GM21381 (cell line): ENCODE results near the gene MCEE.
"Not testable (repeated sequence)": the region's sequence is repeated elsewhere in the genome, so short reads cannot be mapped to it uniquely, and the experiment has no call there.

ENCODE experiments used
- ATAC-seq: cut with Tn5 transposase; IDR thresholded peaks from one replicate; pipeline ENCODE4 v1.9.1; 2021; ENCODE audit warnings: mild to moderate bottlenecking, moderate library complexity; ENCODE audit not compliant: unreplicated experiment

Gene MCEE

GRCh38 chr2:71129114-71129901 is 721 bp downstream of the MCEE start:
- no peak for ATAC-seq

DNA sequence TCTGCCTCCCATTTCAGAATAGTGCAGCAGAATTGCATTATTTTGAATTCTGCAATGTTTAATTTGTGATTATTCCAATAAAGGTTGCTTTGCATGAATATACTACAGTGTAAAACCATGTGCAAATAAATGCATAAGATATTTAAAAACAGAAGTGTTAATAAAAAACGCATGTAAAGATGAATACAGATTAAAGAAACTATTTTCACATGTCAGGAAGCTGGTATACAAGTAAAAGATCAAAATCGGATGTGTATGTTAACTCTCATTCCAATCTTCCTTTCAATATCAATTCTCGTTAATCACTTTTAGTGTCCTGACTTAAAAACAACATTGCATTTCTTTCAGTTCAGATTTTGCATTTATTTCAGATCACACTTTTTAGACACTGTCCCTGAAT is 3.1 kb downstream of the MCEE start:
- no peak for ATAC-seq

GRCh38 chr2:71125506-71126294 is 4.3 kb downstream of the MCEE start:
- no peak for ATAC-seq

DNA sequence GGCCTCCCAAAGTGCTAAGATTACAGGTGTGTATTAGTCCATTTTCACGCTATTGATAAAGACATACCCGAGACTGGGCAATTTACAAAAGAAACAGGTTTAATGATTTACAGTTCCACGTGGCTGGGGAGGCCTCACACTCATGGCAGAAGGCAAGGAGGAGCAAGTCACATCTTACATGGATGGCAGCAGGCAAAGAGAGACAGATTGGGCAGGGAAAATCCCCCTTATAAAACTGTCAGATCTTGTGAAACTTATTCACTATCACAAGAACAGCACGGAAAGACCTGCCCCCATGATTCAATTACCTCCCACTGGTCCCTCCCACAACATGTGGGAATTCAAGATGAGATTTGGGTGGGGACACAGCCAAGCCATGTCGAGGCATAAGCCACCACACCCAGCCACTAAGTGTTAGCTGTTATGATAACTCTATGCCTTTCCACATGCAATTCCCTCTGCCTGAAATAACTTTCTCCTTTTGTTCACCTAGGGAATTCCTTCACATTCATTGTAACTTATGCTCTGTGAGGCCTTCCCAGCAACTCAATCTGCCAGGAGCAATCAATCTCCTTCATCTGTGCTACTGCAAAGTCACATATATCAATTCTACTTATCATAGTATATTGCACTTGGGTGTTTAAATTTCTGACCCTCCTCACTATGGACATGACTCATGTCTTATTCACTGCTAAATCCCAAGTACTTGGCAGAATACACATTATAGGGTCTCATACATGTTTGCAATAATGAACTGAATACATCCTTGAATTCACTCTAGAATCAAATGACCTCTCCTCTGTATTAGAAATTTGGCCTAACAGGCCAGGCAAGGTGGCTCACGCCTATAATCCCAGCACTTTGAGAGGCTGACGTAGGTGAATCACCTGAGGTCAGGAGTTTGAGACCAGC is 7.4 kb downstream of the MCEE start:
- no peak for ATAC-seq

DNA sequence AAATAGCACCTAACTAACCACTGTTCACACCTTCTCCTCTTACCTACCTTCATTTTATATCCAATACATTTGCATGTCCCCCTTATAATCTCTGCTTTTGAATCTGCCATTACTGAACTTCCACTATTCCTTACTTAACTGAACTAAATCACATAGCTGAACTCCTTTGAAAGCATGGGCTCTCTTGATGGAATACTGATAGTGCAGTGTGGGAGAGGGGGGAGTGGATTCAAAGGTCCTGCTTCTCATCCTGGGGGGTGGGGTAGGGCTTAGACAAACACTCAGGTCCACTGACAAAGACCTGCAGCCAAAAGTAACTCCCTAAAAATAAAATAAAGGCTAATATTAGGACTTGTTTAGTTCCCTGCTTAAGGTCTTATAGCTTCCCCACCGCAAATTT is 8.6 kb downstream of the MCEE start:
- ATAC-seq = no peak

DNA sequence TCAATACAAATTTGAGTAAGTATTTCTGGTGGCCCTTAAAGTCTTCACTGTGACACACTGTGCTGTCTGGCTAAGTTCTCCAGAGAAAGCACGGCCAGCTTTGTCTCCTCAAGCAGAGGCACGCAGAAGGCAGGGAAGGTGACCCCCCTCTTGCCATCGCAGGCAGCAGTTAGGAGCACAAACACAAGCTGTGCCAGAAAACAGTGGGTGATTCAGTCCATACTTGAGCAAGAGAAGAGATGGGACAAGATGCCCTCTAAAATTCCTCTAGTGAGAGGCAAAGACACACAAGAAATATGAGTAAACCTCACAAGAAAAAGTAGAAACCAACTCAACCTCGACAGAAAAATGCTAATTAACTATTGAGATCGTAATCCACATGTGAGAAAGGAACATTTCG is 9.8 kb downstream of the MCEE start:
- ATAC-seq = no peak

DNA sequence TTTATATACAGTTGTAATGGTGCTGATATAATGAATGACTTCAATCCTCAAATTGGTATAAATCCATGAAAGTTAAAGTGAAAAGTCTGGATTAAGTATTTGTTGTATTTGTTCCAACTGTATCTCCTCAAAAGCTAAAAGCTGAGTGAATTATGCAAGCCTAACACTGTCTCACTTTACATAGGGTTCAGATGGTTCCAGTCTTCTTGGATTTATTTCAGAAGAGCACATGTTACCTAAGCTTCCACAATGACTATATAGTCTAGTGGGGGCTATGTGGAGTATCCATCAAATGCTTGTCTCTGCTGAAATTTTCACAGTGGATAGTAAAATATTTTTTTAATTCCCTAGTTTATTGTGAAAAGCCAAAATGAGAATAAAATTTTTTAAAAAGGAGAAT is 13.0 kb downstream of the MCEE start:
- no peak for ATAC-seq

DNA sequence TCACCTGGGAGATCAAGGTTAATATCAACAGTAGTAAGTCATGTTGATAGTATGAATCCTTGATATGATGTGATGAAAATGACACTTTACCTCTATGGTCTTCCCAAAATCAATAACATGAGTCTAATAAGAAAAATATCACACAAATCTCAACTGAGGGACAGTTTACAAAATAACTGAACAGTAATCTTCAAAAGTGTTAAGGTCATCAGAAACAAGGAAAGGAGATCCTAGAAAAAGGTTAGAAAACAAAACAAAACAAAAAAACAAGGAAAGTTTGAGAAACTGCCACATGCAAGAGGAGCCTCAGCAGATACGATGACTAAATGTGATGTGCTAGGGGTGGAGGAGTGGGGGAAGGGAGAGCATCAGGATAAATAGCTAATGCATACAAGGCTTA is 16.2 kb downstream of the MCEE start:
- ATAC-seq = no peak

DNA sequence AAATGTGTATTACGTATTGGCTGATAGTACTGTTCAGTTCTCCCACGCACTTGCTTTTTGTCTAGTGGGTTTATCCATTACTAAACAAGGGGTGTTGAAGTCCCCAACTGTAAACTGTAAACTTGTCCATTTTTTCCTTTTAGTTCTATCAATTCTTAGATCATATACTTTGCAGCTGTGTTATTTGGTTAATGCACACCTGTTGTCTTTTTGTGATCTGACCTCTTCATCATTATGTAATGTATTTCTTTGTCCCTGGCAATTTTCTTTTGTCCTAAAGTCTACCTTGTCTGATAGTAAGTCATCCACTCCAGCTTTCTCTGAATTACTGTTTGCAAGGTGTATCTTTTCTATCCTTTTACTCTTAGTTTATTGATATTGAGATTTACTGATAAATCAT is 21.9 kb downstream of the MCEE start:
- ATAC-seq = no peak

DNA sequence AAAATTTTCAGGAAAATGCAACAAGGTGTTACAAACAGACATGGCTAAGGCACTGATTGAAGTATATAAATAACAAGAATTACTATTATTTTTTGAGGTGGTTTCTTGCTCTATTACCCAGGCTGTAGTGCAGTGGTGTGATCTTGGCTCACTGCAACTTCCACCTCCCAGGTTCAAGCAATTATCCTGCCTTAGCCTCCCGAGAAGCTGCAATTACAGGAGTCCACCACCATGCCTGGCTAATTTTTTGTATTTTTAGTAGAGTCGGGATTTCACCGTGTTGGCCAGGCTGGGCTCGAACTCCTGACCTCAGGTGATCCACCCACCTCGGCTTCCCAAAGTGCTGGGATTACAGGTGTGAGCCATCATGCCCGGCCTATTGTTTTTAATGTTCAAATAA is 23.6 kb downstream of the MCEE start:
- ATAC-seq = not testable (repeated sequence)

DNA sequence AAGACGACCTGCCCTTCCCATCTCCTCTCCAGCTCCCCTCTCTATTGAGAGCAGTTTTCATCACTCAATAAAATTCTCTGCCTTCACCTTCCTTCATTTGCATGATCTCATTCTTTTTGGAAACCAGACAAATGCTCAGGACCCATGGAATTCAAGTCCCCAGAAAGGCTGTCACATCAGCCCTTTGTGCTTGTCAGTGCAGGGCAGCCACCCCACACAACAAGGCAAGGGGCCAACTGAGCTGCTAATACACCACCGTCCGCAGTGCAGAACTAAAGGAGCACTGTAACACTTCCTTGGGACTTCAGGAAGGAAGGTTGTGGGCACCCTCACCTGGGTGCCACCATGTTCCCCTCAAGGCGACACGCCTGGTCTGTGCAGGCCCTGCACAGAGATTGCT is 26.2 kb downstream of the MCEE start:
- no peak for ATAC-seq

DNA sequence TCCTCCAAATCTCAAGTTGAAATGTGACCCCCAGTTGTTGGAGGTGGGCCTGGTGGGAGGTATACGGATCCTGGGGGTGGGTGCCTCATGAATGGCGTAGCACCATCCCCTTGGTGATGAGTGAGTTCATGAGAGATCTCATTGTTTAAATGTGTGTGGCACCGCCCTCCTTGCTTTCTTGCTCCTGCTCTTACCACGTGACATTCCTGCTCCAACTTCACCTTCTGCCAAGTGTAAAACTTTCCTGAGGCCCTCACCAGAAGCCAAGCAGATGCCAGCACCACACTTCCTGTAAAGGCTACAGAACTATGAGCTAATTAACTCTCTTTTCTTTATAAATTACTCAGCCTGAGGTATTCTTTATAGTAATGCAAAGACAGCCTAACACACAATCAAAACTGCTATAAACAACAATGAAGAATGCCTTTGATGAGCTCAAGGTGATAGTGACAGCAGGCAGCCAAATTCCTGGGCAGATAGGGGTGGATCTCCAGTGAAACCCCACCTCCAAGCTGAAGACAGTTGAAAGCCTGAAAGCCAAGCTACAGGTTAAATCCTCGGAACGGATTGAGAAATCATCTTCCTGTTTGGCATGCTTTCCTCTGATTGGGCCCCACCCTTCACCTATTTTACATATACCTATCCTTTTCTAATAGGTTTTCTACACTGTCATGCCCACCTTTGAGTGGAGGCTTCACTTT is 26.9 kb downstream of the MCEE start:
- ATAC-seq = no peak

- ATAC-seq = no peak
Observed at GRCh38 chr2:71101656-71102055, 28.4 kb downstream of the MCEE start.

- no peak for ATAC-seq
Observed at GRCh38 chr2:71100195-71100964, 29.6 kb downstream of the MCEE start.

GRCh38 chr2:71092491-71093260 is 37.4 kb downstream of the MCEE start:
- not testable (repeated sequence) for ATAC-seq

DNA sequence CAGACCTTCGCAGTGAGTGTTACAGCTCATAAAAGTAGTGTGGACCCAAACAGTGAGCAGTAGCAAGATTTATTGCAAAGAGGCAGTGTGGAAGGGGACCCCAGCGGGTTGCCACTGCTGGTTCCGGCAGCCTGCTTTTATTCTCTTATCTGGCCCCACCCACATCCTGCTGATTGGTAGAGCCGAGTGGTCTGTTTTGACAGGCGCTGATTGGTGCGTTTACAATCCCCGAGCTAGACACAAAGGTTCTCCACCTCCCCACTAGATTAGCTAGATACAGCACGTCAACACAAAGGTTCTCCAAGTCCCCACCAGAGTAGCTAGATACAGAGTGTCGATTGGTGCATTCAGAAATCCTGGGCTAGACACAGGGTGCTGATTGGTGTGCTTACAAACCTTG is 38.2 kb downstream of the MCEE start:
- ATAC-seq = not testable (repeated sequence)

- not testable (repeated sequence) for ATAC-seq
Observed at GRCh38 chr2:71089475-71089874, 40.6 kb downstream of the MCEE start.

GRCh38 chr2:71085325-71086003 is 44.6 kb downstream of the MCEE start:
- not testable (repeated sequence) for ATAC-seq
